HUES6 (cell line): Measurements from ENCODE around the gene CRACR2A.

Experiments
- H3K27ac ChIP-seq: 2 replicates; pipeline ENCODE4 v1.7.0; 2013; ENCODE audit warnings: low read depth, mild to moderate bottlenecking, low read length, inconsistent platforms
- H3K27me3 ChIP-seq: 2 replicates; pipeline ENCODE4 v1.6.1; 2013; ENCODE audit warnings: low read length; ENCODE audit not compliant: control insufficient read depth, insufficient read depth
- H3K36me3 ChIP-seq: 2 replicates; pipeline ENCODE4 v1.6.1; 2013; ENCODE audit warnings: low read length; ENCODE audit not compliant: control insufficient read depth, insufficient read depth
- H3K4me1 ChIP-seq: 2 replicates; pipeline ENCODE4 v1.6.1; 2013; ENCODE audit warnings: low read length; ENCODE audit not compliant: control insufficient read depth, insufficient read depth
- H3K4me3 ChIP-seq: 2 replicates; pipeline ENCODE4 v1.5.1; 2013; ENCODE audit warnings: low read depth, low read length
- H3K9ac ChIP-seq: one replicate; pipeline ENCODE4 v1.6.1; 2013; ENCODE audit warnings: mild to moderate bottlenecking, low read length
- H3K9me3 ChIP-seq: 2 replicates; pipeline ENCODE4 v1.6.1; 2013; ENCODE audit warnings: low read depth, low read length; ENCODE audit not compliant: control insufficient read depth, insufficient read depth

The CRACR2A gene

DNA sequence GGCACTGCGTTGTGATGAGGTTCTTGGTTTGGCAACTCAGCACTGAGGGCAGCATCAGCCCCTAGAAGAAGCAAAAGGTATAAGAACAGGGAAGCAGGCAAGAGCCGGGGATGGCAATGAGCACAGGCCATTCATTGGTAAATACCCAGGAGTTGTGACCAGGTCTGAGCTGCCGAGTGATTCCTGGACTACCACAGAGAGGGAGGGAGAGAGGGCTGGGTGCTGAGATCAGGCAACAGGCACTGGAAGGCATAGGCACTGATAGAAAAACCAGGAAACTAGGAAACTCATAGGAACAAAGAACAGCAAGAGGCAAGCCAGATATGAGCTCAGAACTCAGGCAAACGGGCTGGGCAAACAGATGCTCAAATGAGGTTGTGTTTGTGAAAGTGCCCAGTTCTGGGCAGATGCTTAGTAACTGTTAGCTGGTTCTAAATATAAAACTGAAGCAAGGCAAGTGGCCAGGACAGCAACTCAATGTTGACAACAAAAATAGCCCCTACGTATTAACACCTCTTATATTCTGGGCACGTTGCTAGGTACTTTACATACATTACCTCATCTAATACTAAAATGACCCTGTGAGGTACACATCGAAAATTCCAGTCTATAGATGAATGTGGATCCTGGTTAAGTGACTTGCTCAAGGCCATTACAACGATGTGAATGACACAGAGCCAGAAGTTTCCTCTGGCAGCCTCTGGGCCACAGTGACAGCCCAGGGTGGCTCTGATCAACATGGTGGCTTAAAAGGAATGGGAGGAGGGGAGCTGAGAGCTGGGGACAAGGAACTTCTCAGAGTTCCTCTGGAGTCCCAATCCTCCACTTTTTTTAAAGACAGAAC is 140.8 kb downstream of the CRACR2A start:
- Histone ChIP-seq H3K27me3 (peaks cover 3% of the 10 kb centered on the region; the same call in 1 of the 2 replicates), H3K4me1 (peaks cover 5% of the 10 kb centered on the region), H3K9ac (no peak overlapping the region), H3K27ac (no peak overlapping the region), H3K9me3 (no peaks in the 10 kb centered on the region), H3K4me3 (no peak overlapping the region), H3K36me3 (no peaks in the 10 kb centered on the region)

- H3K27ac ChIP-seq, result no peak overlapping the region
- H3K4me3 ChIP-seq, result no peak overlapping the region
- no peak overlapping the region for H3K9ac ChIP-seq
- no peaks in the 10 kb centered on the region for H3K9me3 ChIP-seq
- peaks cover 23% of the 10 kb centered on the region for H3K4me1 ChIP-seq
- H3K27me3 ChIP-seq, result peaks cover 19% of the 10 kb centered on the region
- no peaks in the 10 kb centered on the region for H3K36me3 ChIP-seq
Measured at GRCh38 chr12:3607821-3608220, 145.1 kb downstream of the CRACR2A start.

- H3K27me3 ChIP-seq, result peaks cover 19% of the 10 kb centered on the region
- H3K27ac ChIP-seq, result no peak overlapping the region
- no peak overlapping the region for H3K9ac ChIP-seq
Measured at GRCh38 chr12:3607039-3607720, 145.7 kb downstream of the CRACR2A start.

GRCh38 chr12:3606128-3606527 is 146.8 kb downstream of the CRACR2A start:
- peaks cover 19% of the 10 kb centered on the region for H3K27me3 ChIP-seq
- H3K9ac ChIP-seq, result no peak overlapping the region
- no peak overlapping the region for H3K27ac ChIP-seq
- no peaks in the 10 kb centered on the region for H3K9me3 ChIP-seq
- H3K36me3 ChIP-seq, result no peaks in the 10 kb centered on the region
- peak overlapping the region; percentile 49 for H3K4me3 ChIP-seq
- peaks cover 23% of the 10 kb centered on the region for H3K4me1 ChIP-seq

More at GRCh38 chr12:3607039-3607720, 145.7 kb downstream of the CRACR2A start:
- Histone ChIP-seq H3K36me3 (no peaks in the 10 kb centered on the region), H3K4me1 (peaks cover 23% of the 10 kb centered on the region), H3K9me3 (no peaks in the 10 kb centered on the region), H3K4me3 (no peak overlapping the region)

DNA sequence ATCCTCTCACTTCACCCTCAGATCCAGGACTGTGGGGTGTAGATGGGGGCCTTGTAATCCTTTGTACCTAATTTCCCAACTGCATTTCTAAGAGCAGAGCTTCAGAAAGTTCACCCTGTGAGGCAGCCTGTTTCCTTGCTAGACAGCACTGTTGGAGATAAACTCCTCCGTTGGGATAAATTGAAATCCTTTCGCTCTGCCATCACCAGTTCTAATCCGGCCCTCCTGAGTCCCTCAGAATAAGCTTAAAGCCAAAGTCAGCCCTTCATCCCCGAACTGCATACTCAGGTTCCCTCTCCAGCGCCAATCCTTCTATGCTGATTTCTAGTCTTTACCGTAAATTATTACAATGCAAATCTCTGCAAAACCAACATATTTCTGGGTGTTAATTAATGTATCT is 147.2 kb downstream of the CRACR2A start:
- Histone ChIP-seq H3K36me3 (no peaks in the 10 kb centered on the region), H3K4me3 (peak overlapping the region; percentile 49), H3K27ac (no peak overlapping the region), H3K27me3 (peaks cover 19% of the 10 kb centered on the region), H3K9me3 (no peaks in the 10 kb centered on the region), H3K9ac (no peak overlapping the region), H3K4me1 (peaks cover 26% of the 10 kb centered on the region)

- peak overlapping the region; percentile 49 for H3K4me3 ChIP-seq
- no peak overlapping the region for H3K9ac ChIP-seq
- peaks cover 33% of the 10 kb centered on the region for H3K4me1 ChIP-seq
- H3K36me3 ChIP-seq, result no peaks in the 10 kb centered on the region
- no peak overlapping the region for H3K27ac ChIP-seq
- peaks cover 19% of the 10 kb centered on the region for H3K27me3 ChIP-seq
- no peaks in the 10 kb centered on the region for H3K9me3 ChIP-seq
Measured at GRCh38 chr12:3604748-3605586, 147.9 kb downstream of the CRACR2A start.

DNA sequence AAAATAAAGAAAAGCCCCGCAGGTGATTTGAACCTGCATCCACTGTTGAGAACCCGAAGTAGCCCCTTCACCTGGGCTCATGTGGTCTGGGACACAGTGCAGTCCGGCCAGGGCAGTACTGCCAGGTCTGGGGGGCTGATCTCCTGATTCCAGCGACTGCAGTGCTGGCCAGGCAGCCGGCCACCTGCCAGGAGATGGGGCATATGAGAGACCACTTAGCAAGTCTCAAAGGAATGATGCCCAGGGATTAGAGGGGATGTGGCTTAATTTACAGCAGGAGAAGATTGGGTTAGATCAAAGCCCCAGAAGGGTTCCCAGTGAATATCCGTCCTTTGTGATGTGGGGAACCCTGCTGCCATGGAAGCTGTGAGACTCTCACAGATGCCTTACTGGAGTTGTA is 148.6 kb downstream of the CRACR2A start:
- H3K4me1 ChIP-seq, result peaks cover 40% of the 10 kb centered on the region
- no peak overlapping the region for H3K9ac ChIP-seq
- peak overlapping the region; percentile 49 for H3K4me3 ChIP-seq
- H3K27me3 ChIP-seq, result peaks cover 19% of the 10 kb centered on the region
- H3K36me3 ChIP-seq, result no peaks in the 10 kb centered on the region
- no peaks in the 10 kb centered on the region for H3K9me3 ChIP-seq
- no peak overlapping the region for H3K27ac ChIP-seq

DNA sequence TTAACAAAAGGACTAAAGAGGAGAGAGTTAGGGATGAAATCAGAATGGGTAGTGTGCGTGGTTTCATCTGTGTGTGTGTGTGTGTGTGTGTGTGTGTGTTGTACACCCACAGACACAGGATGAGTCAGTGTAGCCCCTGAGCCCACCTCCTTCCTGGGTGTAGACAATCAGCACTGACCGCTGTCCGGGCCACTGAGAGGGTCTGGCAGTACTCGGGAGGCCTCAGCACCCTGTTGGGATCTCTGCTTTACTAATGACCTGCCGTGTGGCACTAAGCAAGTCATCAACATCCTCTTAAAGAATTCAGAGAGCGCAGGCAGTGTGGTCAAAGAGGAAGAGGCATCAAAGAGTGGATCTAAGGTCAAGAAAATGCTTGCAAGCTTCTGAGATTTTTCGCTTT is 149.3 kb downstream of the CRACR2A start:
- H3K27me3 ChIP-seq, result peaks cover 19% of the 10 kb centered on the region
- H3K4me1 ChIP-seq, result peaks cover 42% of the 10 kb centered on the region
- H3K27ac ChIP-seq, result no peak overlapping the region
- no peak overlapping the region for H3K9ac ChIP-seq
- no peaks in the 10 kb centered on the region for H3K9me3 ChIP-seq
- H3K36me3 ChIP-seq, result no peaks in the 10 kb centered on the region
- H3K4me3 ChIP-seq, result no peak overlapping the region

DNA sequence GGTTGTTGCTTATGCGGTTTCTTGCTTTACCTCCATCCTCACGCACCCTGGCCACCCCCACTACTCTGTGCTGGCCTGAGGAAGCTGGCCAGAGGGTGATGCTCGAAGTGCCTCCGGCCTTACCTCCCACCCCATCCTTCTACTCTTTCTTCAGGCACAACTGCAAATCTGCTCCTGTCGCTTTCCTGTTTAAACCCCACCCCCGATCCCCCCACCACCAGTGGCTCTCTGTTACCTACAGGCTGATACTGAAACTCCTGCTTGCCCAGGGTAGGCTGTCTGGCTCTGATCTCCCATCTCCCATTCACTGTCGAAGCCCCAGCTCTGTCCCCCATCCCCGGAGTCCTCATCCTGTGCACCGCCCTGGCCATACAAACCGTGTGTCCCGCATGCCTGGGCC is 150.4 kb downstream of the CRACR2A start:
- Histone ChIP-seq H3K4me3 (no peak overlapping the region), H3K36me3 (no peaks in the 10 kb centered on the region), H3K9ac (no peak overlapping the region), H3K27me3 (peaks cover 16% of the 10 kb centered on the region), H3K27ac (no peak overlapping the region), H3K9me3 (no peaks in the 10 kb centered on the region), H3K4me1 (peaks cover 42% of the 10 kb centered on the region)

DNA sequence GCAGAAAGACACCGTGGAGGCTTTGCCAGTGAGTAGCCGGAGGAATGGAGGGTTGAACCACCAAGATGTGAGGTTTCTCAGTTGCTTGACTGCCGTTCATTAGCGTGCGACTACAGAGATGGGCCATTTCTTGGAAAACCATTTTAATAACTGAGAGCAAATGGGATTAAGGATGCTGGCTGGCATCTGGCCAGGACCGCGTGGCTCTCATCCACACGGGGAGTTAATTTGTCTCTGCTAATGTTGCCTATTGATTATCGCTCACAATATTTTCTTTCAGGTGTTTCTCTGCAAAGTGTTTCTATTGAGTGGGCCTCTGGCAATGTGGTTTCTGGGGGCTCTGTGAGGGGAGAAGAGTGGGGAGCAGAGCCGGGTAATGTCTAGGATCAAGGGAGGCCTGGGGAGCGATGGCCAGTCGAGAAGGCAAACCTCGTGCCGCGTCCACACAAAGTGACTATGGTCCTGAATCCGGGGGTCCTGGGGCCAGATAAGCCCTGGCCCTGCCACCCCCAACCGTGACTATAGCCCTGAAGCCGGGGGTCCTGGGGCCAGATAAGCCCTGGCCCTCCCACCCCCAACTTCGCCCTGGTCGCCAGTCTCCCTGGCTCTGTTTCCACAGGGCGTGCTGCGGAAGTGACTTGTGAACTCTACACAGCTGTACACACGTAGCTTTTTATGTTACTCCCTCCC is 151.3 kb downstream of the CRACR2A start:
- peaks cover 12% of the 10 kb centered on the region for H3K27me3 ChIP-seq
- no peak overlapping the region for H3K9ac ChIP-seq
- no peak overlapping the region for H3K27ac ChIP-seq
- H3K36me3 ChIP-seq, result no peaks in the 10 kb centered on the region
- peaks cover 39% of the 10 kb centered on the region for H3K4me1 ChIP-seq
- H3K9me3 ChIP-seq, result no peaks in the 10 kb centered on the region
- H3K4me3 ChIP-seq, result no peak overlapping the region
